ENCODE results near the gene DDX28. TPM values are rescaled to one million over a fixed set of nuclear protein-coding genes. Genes with fewer than 3 reads are reported as not detected.

Gene DDX28
- total and polyA plus RNA-seq, 9 of the 15 experiments (the other 6 are each of a cell fraction or from before 2014, with no cell fraction given): 2.8 to 24.5 (median 15.9) TPM

- DNase-seq (ENCODE audit: extremely low read depth in 1 of 4, low spot score in 3 of 4) (no peak), ATAC-seq (no peak), FAIRE-seq (no peak)
- Histone ChIP-seq H3K27ac (ENCODE audit: extremely low read depth, low read depth, low read length) (no peak overlapping the region), H3K27me3 (ENCODE audit: control insufficient read depth in 2 of 2, insufficient read depth in 2 of 2, low read length in 2 of 2) (no peaks in the 10 kb centered on the region), H2AFZ (ENCODE audit: low read depth, low read length) (no peak overlapping the region), H3K36me3 (ENCODE audit: control insufficient read depth, insufficient read depth, low read length) (peaks cover 14% of the 10 kb centered on the region), H3K4me1 (replicated peaks in 1 of 2; ENCODE audit: control insufficient read depth in 2 of 2, insufficient read depth in 2 of 2, low read length in 2 of 2) (peaks cover 8 to 35% of the 10 kb centered on the region in 2 experiments; a peak in 4 of 5 replicates), H3K4me2 (ENCODE audit: insufficient read depth, low read length) (no peak overlapping the region), H4K20me1 (replicated peaks; ENCODE audit: control insufficient read depth, insufficient read depth, low read length) (no peaks in the 10 kb centered on the region; the same call in 1 of the 2 replicates), H3K79me2 (ENCODE audit: control insufficient read depth, insufficient read depth, low read length) (peaks cover 34% of the 10 kb centered on the region), H3K4me3 (no peak overlapping the region), H3K9me1 (ENCODE audit: control insufficient read depth, insufficient read depth, low read length) (no peaks in the 10 kb centered on the region), H3K9ac (ENCODE audit: insufficient read depth in 1 of 2, low read depth in 2 of 2, low read length in 2 of 2) (no peak overlapping the region; a peak in 1 of 4 replicates), H3K9me3 (replicated peaks; ENCODE audit: control insufficient read depth, insufficient read depth, low read depth, low read length) (no peaks in the 10 kb centered on the region)
- BruUV-seq (replicated peaks): no TSS peak
- WGBS (ENCODE audit: insufficient coverage, low coverage, missing lambda C conversion rate): 29% methylated on average over 7 of the region's 8 CpGs
- intact Hi-C loops (cut with micrococcal nuclease): no loop called here
- TF ChIP-seq PKNOX1 (IDR thresholded peaks at IDR 0.05) (no peak), CBFA2T2 (conservative IDR thresholded peaks at IDR 0.05) (0 out of 2 replicates have a peak, but pooled peaks have one; percentile 16), CBFA2T3 (IDR thresholded peaks at IDR 0.05) (peak; percentile 54), HDAC1 (IDR thresholded peaks at IDR 0.05) (no peak), KDM1A (IDR thresholded peaks at IDR 0.05) (peak; percentile 43 to 51; a peak in 2 of 4 replicates), SOX6 (IDR thresholded peaks at IDR 0.05) (peak; percentile 41; the same call in 1 of the 2 replicates), NUFIP1 (IDR thresholded peaks at IDR 0.05; ENCODE audit: partially characterized antibody) (no peak)
- ChIA-PET POLR2A (interaction anchor here (0.5 kb wide), 1 partner anchor 368 kb away, joined by 4 read pairs; no protein-coding TSS in a partner anchor), CTCF (ENCODE audit: low intra/inter-chr PET ratio) (no interaction called here)
- in situ Hi-C loops (cut with MboI): no loop called here
These were observed 3.8 kb downstream of the DDX28 start for GRCh38 chr16:68019167-68019680.

Data from K562 (cell line).